HG03135 (cell line): ENCODE data around the gene ZMYND8.
"Not testable (repeated sequence)": the region's sequence is repeated elsewhere in the genome, so short reads cannot be mapped to it uniquely, and the experiment has no call there.

Source experiments
- ATAC-seq: cut with Tn5 transposase; IDR thresholded peaks from one replicate; pipeline ENCODE4 v1.9.1; 2021; ENCODE audit warnings: mild to moderate bottlenecking, moderate library complexity; ENCODE audit not compliant: unreplicated experiment

Gene ZMYND8

DNA sequence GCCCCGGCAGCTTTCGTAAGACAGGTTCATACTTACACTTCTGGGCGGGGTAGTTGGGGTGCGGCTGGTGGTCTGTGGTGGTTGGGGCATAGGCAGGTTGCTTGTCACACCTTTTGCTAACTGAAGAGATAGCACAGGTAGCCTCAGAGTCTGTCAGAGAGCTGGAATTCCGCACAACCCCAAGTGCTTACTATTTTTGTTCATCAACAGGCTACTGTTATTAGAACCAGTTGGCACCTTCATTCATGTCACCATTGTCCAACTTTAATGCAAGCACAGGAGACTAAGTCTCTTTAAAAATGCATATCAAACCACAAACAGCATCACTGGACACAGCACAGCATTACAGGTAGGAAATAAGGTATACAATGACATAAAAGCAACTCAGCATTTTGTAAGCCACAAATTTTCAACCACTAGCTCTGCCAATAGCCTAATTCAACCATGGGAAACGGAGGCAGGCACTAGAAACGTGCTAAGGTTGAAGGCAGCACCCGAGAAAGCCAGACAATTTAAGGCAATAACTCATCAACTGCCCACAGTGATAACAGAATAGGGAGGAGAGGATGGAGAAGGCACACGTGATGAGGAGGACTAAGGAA is 143.8 kb downstream of the ZMYND8 start:
- ATAC-seq = no peak

DNA sequence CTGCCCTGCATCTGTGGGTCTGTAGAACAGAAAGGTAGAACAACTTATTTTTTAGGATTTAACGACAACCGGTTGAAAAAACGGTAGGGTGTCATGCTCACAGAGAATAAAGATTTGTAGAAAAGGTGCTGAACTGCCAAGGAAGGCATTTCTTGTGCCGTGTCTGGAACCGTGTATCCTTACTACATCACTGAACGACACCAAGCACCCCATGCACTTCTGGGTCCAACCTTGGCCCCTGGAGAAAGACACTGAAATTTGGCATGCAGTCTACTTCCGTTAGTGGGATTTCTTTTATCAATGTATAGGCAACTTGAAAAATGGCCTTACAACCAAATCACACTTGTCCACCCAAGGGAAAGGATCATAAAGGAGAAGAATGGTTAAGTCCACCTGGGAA is 145.5 kb downstream of the ZMYND8 start:
- no peak for ATAC-seq

DNA sequence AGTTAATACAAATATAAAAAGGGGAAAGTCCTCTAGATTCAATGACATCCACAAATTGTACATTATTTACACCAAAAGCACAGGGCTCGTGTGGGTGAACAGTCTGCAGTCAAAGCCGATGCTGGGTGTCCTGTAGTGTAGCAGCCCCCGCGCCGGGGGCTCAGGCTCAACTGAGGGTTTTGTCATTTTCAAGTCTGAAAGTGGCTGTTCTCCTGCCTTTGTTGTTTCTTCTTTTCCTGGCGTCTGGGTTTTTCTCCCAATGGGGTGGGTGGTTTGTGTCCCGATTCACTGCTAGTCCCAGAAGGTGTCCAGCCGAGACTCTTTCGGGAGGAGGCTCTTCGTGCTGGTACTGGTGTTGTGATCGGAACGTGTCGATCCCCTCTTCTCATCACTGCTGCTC is 146.0 kb downstream of the ZMYND8 start:
- ATAC-seq = no peak

DNA sequence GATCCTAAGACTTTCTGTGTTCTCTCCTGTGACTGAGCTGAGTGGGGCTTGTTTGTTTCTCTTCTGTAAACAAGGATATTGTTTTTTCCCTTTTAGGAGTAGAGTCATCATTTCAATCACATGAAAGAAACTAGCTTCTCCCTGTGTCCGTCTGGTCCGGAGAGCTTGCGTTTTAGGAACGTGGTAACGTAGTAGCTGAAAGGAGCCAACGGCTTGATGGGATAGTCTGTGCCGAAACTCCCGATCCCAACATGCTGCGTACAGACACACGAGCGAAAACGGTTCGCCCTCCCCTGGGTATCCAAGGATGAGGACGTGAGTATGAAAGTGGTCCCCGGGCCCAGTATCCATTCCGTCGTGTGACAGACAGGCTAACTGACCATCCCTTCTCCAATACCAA is 146.5 kb downstream of the ZMYND8 start:
- no peak for ATAC-seq

- ATAC-seq = no peak
Observed at GRCh38 chr20:47208534-47209174, 147.8 kb downstream of the ZMYND8 start.

- no peak for ATAC-seq
Observed at GRCh38 chr20:47206962-47207641, 149.4 kb downstream of the ZMYND8 start.

DNA sequence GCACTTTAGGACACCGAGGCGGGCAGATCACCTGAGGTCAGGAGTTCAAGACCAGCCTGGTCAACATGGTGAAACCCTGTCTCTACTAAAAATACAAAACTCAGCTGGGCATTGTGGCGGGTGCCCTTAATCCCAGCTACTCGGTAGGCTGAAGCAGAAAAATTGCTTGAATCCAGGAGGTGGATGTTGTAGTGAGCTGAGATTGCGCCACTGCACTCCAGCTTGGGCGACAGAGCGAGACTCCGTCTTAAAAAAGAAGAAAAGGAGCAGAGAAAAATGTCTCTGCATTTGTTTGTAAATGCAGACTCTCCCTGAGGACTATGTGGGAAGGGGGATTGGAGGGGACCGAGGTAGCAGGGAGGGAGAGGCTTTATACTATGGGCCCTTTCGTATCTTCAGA is 149.9 kb downstream of the ZMYND8 start:
- not testable (repeated sequence) for ATAC-seq

- no peak for ATAC-seq
Observed at GRCh38 chr20:47205577-47206123, 150.8 kb downstream of the ZMYND8 start.

DNA sequence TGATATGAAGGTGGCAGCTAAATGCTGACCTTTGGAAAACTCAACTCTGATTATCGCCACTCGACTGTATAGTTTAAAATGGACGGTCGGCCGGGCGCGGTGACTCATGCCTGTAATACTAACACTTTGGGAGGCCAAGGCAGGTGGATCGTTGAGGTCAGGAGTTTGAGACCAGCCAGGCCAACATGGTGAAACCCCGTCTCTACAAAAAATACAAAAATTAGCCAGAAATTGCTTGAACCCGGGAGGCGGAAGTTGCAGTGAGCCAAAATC is 151.7 kb downstream of the ZMYND8 start:
- not testable (repeated sequence) for ATAC-seq

DNA sequence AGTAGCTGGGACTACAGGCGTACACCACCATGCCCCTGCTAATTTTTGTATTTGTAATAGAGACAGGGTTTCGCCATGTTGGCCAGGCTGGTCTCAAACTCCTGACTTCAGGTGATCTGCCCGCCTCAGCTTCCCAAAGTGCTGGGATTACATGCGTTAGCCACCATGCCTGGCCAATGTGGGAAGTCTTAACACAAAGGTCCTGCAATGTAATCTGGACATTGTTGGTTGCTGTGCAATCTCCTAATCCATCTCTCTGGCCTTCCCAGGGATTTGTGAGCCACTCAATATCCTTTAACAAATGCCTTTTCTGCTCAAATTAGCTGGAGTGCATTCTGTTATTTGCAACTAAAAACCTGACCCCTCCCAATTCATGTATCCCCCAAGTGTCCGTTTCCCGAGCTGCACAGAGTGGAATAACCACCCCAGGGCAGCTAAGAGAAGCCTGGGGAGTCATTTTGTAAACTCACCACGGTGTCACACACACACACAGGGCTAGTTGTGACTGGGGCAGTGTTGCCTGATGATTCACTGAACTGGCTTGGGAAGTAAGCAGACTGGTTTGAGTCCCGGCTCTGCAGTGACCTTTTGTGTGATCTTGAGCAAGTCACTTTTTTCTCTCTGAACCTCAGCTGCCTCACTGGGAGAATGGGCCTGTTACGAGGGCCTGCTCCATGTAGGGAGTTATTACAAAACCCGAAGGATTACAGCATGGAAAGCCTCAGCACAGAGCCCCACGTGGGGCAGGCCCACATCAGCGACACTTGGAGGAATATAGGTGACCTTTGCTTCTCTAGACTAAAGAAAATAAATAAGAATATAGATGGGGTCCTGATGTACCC is 152.3 kb downstream of the ZMYND8 start:
- ATAC-seq = no peak

- ATAC-seq = no peak
Observed at GRCh38 chr20:47202733-47203667, 153.5 kb downstream of the ZMYND8 start.

DNA sequence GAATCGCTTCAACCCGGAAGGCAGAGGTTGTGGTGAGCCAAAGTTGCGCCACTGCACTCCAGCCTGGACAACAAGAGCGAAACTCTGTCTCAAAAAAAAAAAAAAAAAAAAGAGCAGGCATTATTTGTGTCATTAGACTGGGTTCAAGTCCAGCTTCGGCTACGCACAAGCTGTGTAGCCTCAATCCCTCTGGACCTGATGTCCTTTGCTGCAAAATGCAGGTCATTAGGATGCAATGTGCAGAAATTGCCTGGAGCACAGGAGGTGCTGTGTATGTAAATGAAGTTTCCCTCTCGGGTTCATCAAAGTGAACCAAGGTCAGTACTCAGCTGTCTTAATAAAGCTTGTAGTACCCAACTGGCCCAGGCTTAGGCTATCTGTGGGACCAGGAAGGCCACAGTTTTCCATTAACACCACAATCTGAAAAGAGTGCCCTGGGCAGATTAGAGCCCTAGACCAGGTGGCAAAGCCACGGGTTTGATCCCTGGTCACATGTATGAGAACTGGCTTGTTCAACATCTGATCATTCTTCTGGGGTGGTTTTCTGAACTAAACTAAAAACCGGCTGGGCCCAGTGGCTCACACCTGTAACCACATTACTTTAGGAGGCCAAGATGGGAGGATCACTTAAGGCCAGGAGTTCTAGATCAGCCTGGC is 155.3 kb downstream of the ZMYND8 start:
- no peak for ATAC-seq

- no peak for ATAC-seq
Observed at GRCh38 chr20:47198996-47199552, 157.4 kb downstream of the ZMYND8 start.

DNA sequence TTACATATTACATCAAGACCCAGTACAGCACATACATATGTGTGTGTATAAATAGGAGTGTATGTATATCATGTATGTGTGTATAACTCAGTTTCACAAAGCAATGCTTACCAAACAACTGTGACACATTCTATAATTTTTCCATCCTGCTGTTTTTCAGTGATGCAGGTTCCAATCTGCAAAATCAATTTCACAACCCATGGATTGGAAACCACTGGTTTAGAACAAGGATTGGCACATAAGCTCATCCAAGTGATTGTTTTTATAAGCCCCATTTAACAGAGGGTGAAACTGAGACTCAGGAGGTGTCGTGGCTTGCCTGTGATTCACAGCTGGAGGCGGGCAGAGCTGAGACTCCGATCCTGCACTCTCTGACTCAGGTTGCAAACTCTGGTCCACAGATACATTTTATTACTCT is 158.2 kb downstream of the ZMYND8 start:
- no peak for ATAC-seq

DNA sequence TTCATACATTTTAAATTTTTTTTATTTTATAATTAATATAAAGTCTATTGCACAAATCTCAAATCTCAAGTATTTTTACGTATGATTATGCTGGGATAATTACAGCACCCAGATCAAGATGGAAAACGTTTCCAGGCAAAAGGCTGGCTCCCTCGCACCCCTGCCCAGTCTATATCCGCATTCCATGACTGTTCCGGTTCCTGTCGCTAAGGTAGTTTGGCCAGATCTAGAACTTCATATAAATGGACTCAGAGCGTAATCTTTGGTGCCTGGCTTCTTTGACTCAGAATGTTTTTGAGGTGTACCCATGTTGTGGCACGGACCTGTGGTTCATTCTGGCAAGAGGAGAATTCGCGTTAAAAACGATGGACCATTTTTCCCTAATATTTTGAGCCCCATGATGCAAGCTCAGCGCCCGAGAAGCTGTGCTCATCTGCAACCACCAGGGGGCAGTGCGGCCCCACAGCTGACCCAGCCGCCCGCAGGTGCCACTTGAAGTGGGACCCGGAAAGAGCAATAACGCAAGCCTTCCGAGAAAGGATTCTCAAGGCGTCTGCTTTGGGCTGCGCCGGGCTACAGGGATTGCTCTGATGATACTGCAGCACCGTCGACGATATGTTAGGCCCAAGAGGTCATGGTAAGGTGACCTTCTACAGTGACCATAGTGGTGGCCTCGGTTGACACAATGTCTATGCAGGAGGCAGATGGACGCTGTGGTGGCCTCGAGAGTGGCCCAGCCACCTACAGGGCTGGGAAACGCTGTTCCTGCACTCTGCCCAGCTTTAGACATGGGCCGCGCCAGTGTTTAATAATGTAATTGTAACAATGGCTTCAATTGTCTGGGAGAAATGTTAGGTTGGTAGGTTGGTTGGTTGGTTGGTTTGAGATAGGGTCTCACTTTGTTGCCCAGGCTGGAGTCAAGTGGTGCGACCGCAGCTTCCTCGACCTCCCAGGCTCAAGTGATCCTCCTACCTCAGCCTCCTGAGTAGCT is 160.1 kb downstream of the ZMYND8 start:
- ATAC-seq = no peak

GRCh38 chr20:47195573-47195972 is 160.9 kb downstream of the ZMYND8 start:
- ATAC-seq = no peak

- ATAC-seq = no peak
Observed at GRCh38 chr20:47191956-47192355, 164.5 kb downstream of the ZMYND8 start.

DNA sequence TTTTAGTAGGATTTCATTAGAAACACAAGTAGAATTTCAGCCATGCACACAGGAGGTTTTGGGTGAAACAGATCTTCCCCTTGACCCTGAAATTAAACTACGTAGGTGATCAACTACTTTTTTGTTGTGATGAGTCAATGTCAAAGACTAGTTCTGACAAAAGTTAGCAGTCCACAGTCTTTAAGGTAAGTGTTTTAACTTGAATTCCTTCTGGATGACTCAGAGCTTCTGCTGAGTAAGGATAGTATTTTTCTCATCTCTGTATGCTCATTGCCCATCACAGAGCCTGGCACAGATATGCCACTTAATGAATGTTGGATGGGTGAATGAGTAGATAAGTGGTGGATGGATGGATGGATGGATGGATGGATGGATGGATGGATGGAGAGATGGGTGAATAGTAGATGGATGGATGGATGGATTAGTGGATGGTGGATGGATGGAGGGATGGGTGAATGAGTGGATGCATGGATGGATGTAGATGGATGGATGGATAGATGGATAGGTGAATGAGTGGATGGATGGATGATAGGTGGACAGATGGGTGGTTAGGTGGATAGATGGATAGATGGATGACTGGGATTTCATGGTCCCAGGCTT is 165.3 kb downstream of the ZMYND8 start:
- ATAC-seq = no peak
